Left ventricle myocardium inferior (tissue), 1 donor: ENCODE results near the gene AOAH. TPM values are rescaled to one million over a fixed set of nuclear protein-coding genes. Genes with fewer than 3 reads are reported as not detected.

Experiments used
- DNase-seq: peaks from one replicate; pipeline ENCODE4 v3.0.0-alpha.2; 2020
- H3K27ac ChIP-seq: fragments of 200-600 bp; replicated peaks from 2 replicates; pipeline ENCODE4 v1.8.0; 2021
- H3K27me3 ChIP-seq: fragments of 200-600 bp; 2 replicates; pipeline ENCODE4 v1.8.0; 2021; ENCODE audit warnings: low read depth
- H3K36me3 ChIP-seq: fragments of 200-600 bp; 2 replicates; pipeline ENCODE4 v1.8.0; 2021
- H3K4me1 ChIP-seq: fragments of 200-600 bp; 2 replicates; pipeline ENCODE4 v1.8.0; 2021
- H3K4me3 ChIP-seq: fragments of 200-600 bp; 2 replicates; pipeline ENCODE4 v1.8.0; 2021; ENCODE audit warnings: mild to moderate bottlenecking, moderate library complexity
- H3K9me3 ChIP-seq: fragments of 200-600 bp; replicated peaks from 2 replicates; pipeline ENCODE4 v1.8.0; 2021
- CTCF ChIP-seq: fragments of 200-600 bp; IDR thresholded peaks from 2 replicates; pipeline ENCODE4 v1.8.0; 2021; ENCODE audit warnings: antibody characterized with exemption, mild to moderate bottlenecking, borderline replicate concordance
- intact Hi-C: fragments of 100-400 bp; cut with micrococcal nuclease; formaldehyde crosslinking; loops from one replicate; pipeline ENCODE4 v1.11.0; 2022
- total RNA-seq: library from RNA; stranded (reverse); fragmentation: NEBNext Ultra II Directional; extraction: Animal tissue kit (Norgen Biotek cat#: 25700); gene quantifications from one replicate; pipeline ENCODE4 v1.2.1, GENCODE V29; 2021
- donor health status: DM: no; HTN: yes; CAD: no; lungs with severe emphysema.

AOAH gene
- total RNA-seq, 1 donor from 2014 or later, result 1.9 TPM

GRCh38 chr7:36597090-36597773 lies 127.1 kb downstream of the AOAH start:
- no peak for TF ChIP-seq CTCF
- H3K36me3 ChIP-seq, result no peaks in the 10 kb centered on the region
- no peaks in the 10 kb centered on the region for H3K9me3 ChIP-seq
- no peak overlapping the region for H3K4me3 ChIP-seq
- H3K27ac ChIP-seq, result no peak overlapping the region
- no peaks in the 10 kb centered on the region for H3K27me3 ChIP-seq
- no peak for DNase-seq
- H3K4me1 ChIP-seq, result no peaks in the 10 kb centered on the region
- intact Hi-C loops, result no loop called here

GRCh38 chr7:36594445-36594844 lies 129.8 kb downstream of the AOAH start:
- DNase-seq, result no peak
- H3K4me3 ChIP-seq, result no peak overlapping the region
- H3K27me3 ChIP-seq, result peaks cover 4% of the 10 kb centered on the region
- no peaks in the 10 kb centered on the region for H3K9me3 ChIP-seq
- no peaks in the 10 kb centered on the region for H3K4me1 ChIP-seq
- H3K36me3 ChIP-seq, result no peaks in the 10 kb centered on the region
- intact Hi-C loops, result no loop called here
- no peak for TF ChIP-seq CTCF
- no peak overlapping the region for H3K27ac ChIP-seq

GRCh38 chr7:36591636-36592035 lies 132.7 kb downstream of the AOAH start:
- Histone ChIP-seq H3K9me3 (no peaks in the 10 kb centered on the region), H3K27ac (no peak overlapping the region), H3K4me3 (no peak overlapping the region), H3K27me3 (peaks cover 4% of the 10 kb centered on the region), H3K4me1 (no peaks in the 10 kb centered on the region), H3K36me3 (no peaks in the 10 kb centered on the region)
- intact Hi-C loops, result no loop called here
- TF ChIP-seq CTCF, result no peak
- no peak for DNase-seq

- no peak for TF ChIP-seq CTCF
- Histone ChIP-seq H3K4me3 (no peak overlapping the region), H3K36me3 (no peaks in the 10 kb centered on the region), H3K27me3 (peaks cover 4% of the 10 kb centered on the region), H3K27ac (no peak overlapping the region), H3K9me3 (no peaks in the 10 kb centered on the region), H3K4me1 (no peaks in the 10 kb centered on the region)
- intact Hi-C loops, result no loop called here
- no peak for DNase-seq
Observed at GRCh38 chr7:36589391-36589790, 134.9 kb downstream of the AOAH start.

- Histone ChIP-seq H3K9me3 (peaks cover 22% of the 10 kb centered on the region), H3K27me3 (no peaks in the 10 kb centered on the region), H3K36me3 (no peaks in the 10 kb centered on the region), H3K4me1 (no peaks in the 10 kb centered on the region), H3K27ac (no peak overlapping the region), H3K4me3 (no peak overlapping the region)
- intact Hi-C loops, result no loop called here
- no peak for TF ChIP-seq CTCF
- DNase-seq, result no peak
Observed at GRCh38 chr7:36583318-36583717, 141.0 kb downstream of the AOAH start.
